Thyroid gland (tissue), 4 donors: ENCODE measurements around the gene TMC6.

Source experiments
- CTCF ChIP-seq, 6 experiments: fragments of 200-600 bp in 3 of 6; fragments of 450-650 bp in 3 of 6; sonication (generic) in 3 of 6; IDR thresholded peaks; one replicate each; pipeline ENCODE4 v1.5.1; 2016 to 2019; ENCODE audit warnings: antibody characterized with exemption in 6 of 6, mild to moderate bottlenecking in 2 of 6, inconsistent platforms in 1 of 6, moderate library complexity in 1 of 6
- POLR2A ChIP-seq, 2 donors: fragments of 450-650 bp; IDR thresholded peaks; one replicate each; pipeline ENCODE4 v1.6.1; 2017; ENCODE audit warnings: antibody characterized with exemption in 2 of 2, mild to moderate bottlenecking in 2 of 2, moderate library complexity in 1 of 2

GRCh38 chr17:78079253-78079652, 49.3 kb downstream of the TMC6 start:
- TF ChIP-seq CTCF (IDR thresholded peaks at IDR 0.05) = no peak
- no peak for TF ChIP-seq POLR2A (IDR thresholded peaks at IDR 0.05)
